Measurements from ENCODE around the gene GPR173. TPM values are rescaled to one million over a fixed set of nuclear protein-coding genes. Genes with fewer than 3 reads are reported as not detected.

GPR173 gene
- total RNA-seq, 1 experiment from 2014 or later = 5.3 TPM

- ChIA-PET POLR2A (ENCODE audit: low non-redundant PET) (no interaction called here), CTCF (interaction anchor here (1.1 kb wide), 1 partner anchor 96 kb away, joined by 3 read pairs; no protein-coding TSS in a partner anchor)
- H3K27ac ChIP-seq (ENCODE audit: low read depth, low read length, poor library complexity, severe bottlenecking) = peak overlapping the region; percentile 87
- H3K4me3 ChIP-seq (ENCODE audit: low read depth, low read length, poor library complexity, severe bottlenecking) = peak overlapping the region; percentile 65
- TF ChIP-seq CTCF (conservative IDR thresholded peaks at IDR 0.05; ENCODE audit: low read depth, low read length) = no peak
- no peak for TF ChIP-seq EZH2 (IDR thresholded peaks at IDR 0.05; ENCODE audit: borderline replicate concordance, low read depth, low read length, poor library complexity, severe bottlenecking)
- intact Hi-C loops (cut with micrococcal nuclease; ENCODE audit: unreplicated experiment) = no loop called here
- no peak for DNase-seq (ENCODE audit: low spot score)
- no peaks in the 10 kb centered on the region for H3K9me3 ChIP-seq (ENCODE audit: low read depth, low read length, poor library complexity, severe bottlenecking)
- TSS peak; percentile 47 for BruUV-seq (replicated peaks)
- no peaks in the 10 kb centered on the region for H3K36me3 ChIP-seq (ENCODE audit: insufficient read depth, low read length, poor library complexity, severe bottlenecking)
- peaks cover 5% of the 10 kb centered on the region for H3K4me1 ChIP-seq (ENCODE audit: insufficient read depth, low read length, poor library complexity, severe bottlenecking)
- H3K27me3 ChIP-seq (replicated peaks; ENCODE audit: insufficient read depth, low read depth, low read length, poor library complexity) = no peaks in the 10 kb centered on the region
Measured at GRCh38 chrX:53094582-53094905, 46.0 kb downstream of the GPR173 start.

- intact Hi-C loops (cut with micrococcal nuclease; ENCODE audit: unreplicated experiment) = no loop called here
- ChIA-PET CTCF (interaction anchor here (0.6 kb wide), 1 partner anchor 235 kb away, joined by 3 read pairs; no protein-coding TSS in a partner anchor), POLR2A (ENCODE audit: low non-redundant PET) (no interaction called here)
- TF ChIP-seq EZH2 (IDR thresholded peaks at IDR 0.05; ENCODE audit: borderline replicate concordance, low read depth, low read length, poor library complexity, severe bottlenecking) = no peak
- no peak for TF ChIP-seq CTCF (conservative IDR thresholded peaks at IDR 0.05; ENCODE audit: low read depth, low read length)
- Histone ChIP-seq H3K27ac (ENCODE audit: low read depth, low read length, poor library complexity, severe bottlenecking) (no peak overlapping the region), H3K4me3 (ENCODE audit: low read depth, low read length, poor library complexity, severe bottlenecking) (no peak overlapping the region), H3K4me1 (ENCODE audit: insufficient read depth, low read length, poor library complexity, severe bottlenecking) (peaks cover 5% of the 10 kb centered on the region), H3K9me3 (ENCODE audit: low read depth, low read length, poor library complexity, severe bottlenecking) (no peaks in the 10 kb centered on the region), H3K27me3 (replicated peaks; ENCODE audit: insufficient read depth, low read depth, low read length, poor library complexity) (no peaks in the 10 kb centered on the region), H3K36me3 (ENCODE audit: insufficient read depth, low read length, poor library complexity, severe bottlenecking) (no peaks in the 10 kb centered on the region)
- BruUV-seq (replicated peaks) = no TSS peak
- DNase-seq (ENCODE audit: low spot score) = no peak
Measured at GRCh38 chrX:53095796-53096195, 47.2 kb downstream of the GPR173 start.

GRCh38 chrX:53114864-53115549 lies 66.4 kb downstream of the GPR173 start:
- DNase-seq (ENCODE audit: low spot score) = no peak
- intact Hi-C loops (cut with micrococcal nuclease; ENCODE audit: unreplicated experiment) = no loop called here
- H3K27me3 ChIP-seq (replicated peaks; ENCODE audit: insufficient read depth, low read depth, low read length, poor library complexity) = no peaks in the 10 kb centered on the region
- ChIA-PET CTCF (no interaction called here), POLR2A (ENCODE audit: low non-redundant PET) (no interaction called here)
- no TSS peak for BruUV-seq (replicated peaks)
- no peaks in the 10 kb centered on the region for H3K4me1 ChIP-seq (ENCODE audit: insufficient read depth, low read length, poor library complexity, severe bottlenecking)
- H3K36me3 ChIP-seq (ENCODE audit: insufficient read depth, low read length, poor library complexity, severe bottlenecking) = no peaks in the 10 kb centered on the region
- no peak overlapping the region for H3K4me3 ChIP-seq (ENCODE audit: low read depth, low read length, poor library complexity, severe bottlenecking)
- H3K9me3 ChIP-seq (ENCODE audit: low read depth, low read length, poor library complexity, severe bottlenecking) = no peaks in the 10 kb centered on the region
- no peak overlapping the region for H3K27ac ChIP-seq (ENCODE audit: low read depth, low read length, poor library complexity, severe bottlenecking)
- TF ChIP-seq EZH2 (IDR thresholded peaks at IDR 0.05; ENCODE audit: borderline replicate concordance, low read depth, low read length, poor library complexity, severe bottlenecking) (no peak), CTCF (conservative IDR thresholded peaks at IDR 0.05; ENCODE audit: low read depth, low read length) (no peak)
